ENCODE data around the gene TPGS1.

DNA sequence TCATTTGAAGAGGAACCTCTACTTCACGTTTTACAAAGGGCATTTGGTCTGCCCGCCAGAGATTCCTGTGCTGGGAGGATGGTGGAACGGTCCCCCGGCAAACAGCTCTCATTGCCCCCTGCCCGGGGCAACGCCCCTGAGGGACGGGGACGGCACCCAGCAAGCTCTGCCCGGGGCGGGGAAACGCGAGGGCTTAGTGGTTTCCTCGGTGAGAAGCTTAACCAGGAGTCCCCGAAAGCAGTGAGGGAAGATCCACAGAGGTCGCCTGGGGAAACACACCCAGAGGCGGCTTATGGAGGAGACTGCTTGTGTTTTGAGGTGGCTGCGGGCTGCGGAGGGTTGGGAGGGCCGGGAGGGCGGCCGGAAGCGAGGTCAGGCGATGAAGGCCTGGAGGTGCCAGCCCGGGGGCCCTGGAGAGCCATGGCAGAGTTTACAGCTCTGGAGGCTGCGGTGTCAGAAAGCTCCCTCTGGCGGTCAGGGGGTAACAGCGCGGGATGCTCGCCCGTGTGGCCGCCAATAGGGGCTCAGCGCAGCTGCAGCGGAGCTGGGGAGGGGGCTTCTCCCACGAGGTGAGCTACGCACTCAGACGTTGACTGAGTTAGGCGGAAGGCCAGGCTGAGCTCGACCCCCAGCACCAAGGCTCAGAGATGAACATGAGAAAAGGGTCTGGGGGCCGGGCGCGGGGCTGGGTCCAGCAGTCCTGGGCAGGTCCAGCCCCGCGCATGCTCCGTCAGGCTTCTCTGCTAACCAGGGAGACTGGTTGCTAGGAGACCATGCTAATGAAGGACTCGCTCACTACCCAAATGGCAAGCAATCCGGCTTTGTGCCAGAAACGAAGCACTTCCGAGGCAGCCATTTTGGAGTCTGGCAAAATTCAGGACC, 652 bp upstream of the TPGS1 start:
- TF ChIP-seq, protein P1, sequence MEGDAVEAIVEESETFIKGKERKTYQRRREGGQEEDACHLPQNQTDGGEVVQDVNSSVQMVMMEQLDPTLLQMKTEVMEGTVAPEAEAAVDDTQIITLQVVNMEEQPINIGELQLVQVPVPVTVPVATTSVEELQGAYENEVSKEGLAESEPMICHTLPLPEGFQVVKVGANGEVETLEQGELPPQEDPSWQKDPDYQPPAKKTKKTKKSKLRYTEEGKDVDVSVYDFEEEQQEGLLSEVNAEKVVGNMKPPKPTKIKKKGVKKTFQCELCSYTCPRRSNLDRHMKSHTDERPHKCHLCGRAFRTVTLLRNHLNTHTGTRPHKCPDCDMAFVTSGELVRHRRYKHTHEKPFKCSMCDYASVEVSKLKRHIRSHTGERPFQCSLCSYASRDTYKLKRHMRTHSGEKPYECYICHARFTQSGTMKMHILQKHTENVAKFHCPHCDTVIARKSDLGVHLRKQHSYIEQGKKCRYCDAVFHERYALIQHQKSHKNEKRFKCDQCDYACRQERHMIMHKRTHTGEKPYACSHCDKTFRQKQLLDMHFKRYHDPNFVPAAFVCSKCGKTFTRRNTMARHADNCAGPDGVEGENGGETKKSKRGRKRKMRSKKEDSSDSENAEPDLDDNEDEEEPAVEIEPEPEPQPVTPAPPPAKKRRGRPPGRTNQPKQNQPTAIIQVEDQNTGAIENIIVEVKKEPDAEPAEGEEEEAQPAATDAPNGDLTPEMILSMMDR (IDR thresholded peaks at IDR 0.05; ENCODE audit: borderline replicate concordance, extremely low read depth, low read length, poor library complexity, severe bottlenecking): peak; percentile 99
- no peak for TF ChIP-seq EZH2 (IDR thresholded peaks at IDR 0.05; ENCODE audit: borderline replicate concordance, low read depth, low read length, severe bottlenecking)

Data from DND-41 (cell line).